HG03378 (cell line): ENCODE results near the gene ENPP6.

Experiments used
- ATAC-seq: cut with Tn5 transposase; IDR thresholded peaks from one replicate; pipeline ENCODE4 v1.9.1; 2021; ENCODE audit warnings: mild to moderate bottlenecking, moderate library complexity; ENCODE audit not compliant: unreplicated experiment

The ENPP6 gene

GRCh38 chr4:184110452-184111224 is 107.0 kb downstream of the ENPP6 start:
- ATAC-seq, result no peak

GRCh38 chr4:184108006-184108501 is 109.6 kb downstream of the ENPP6 start:
- no peak for ATAC-seq

GRCh38 chr4:184104419-184105101 is 113.1 kb downstream of the ENPP6 start:
- ATAC-seq, result no peak

GRCh38 chr4:184103527-184104264 is 114.0 kb downstream of the ENPP6 start:
- no peak for ATAC-seq

GRCh38 chr4:184102927-184103326 is 114.7 kb downstream of the ENPP6 start:
- no peak for ATAC-seq

DNA sequence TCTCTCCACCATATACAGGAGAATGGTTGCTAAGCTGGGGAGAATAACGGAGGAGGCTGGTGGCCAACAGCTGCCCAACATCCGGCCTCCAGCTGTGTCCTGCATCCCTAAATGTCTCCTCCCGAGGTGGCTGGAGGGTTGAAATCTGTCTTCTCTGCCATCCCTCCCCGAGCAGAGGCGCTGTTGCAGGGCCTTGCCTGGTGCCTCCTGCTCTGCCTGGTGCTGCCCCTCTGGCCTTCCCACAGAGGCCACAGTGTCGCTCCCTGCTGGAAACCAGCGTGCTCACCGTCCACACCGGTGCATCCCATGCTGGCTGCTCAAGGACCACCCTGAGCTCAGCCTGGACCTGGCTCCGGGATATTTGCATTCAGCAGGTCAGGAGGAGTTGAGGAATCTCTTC is 115.2 kb downstream of the ENPP6 start:
- ATAC-seq, result no peak

- ATAC-seq, result no peak
These were observed 116.0 kb downstream of the ENPP6 start for GRCh38 chr4:184101711-184102110.

DNA sequence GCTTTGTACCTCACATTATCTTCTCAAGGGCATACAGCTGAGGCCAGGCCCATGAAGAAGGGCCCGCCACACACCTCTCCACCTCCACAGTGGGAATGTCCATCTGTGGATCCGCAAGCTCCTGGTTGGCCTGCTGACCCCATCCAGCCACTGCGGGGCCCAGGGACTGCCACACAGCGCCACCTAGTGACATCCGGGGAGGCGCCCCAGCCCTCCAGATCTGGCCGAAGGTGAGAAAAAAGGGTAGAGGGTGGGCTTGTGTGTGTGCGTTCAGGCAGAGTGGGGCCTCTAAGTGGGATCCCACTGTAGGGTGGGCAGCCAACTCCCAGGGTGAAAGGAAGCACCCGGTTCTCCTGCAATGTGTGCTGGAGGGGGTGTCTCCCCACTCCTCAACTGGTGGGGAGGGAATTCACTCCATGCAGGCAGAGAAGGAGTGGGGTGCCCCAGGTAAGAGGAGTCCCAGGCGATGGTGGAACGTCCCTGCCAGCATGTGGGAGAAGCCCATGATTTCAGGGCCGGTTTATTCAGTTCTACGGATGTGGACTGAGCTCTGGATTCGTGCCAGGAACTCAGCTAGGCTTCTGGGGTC is 117.3 kb downstream of the ENPP6 start:
- ATAC-seq, result no peak

GRCh38 chr4:184099535-184099966 is 118.1 kb downstream of the ENPP6 start:
- no peak for ATAC-seq

- no peak for ATAC-seq
These were observed 118.7 kb downstream of the ENPP6 start for GRCh38 chr4:184099000-184099399.

GRCh38 chr4:184097815-184098214 is 119.9 kb downstream of the ENPP6 start:
- no peak for ATAC-seq

GRCh38 chr4:184097241-184097605 is 120.5 kb downstream of the ENPP6 start:
- ATAC-seq, result no peak

DNA sequence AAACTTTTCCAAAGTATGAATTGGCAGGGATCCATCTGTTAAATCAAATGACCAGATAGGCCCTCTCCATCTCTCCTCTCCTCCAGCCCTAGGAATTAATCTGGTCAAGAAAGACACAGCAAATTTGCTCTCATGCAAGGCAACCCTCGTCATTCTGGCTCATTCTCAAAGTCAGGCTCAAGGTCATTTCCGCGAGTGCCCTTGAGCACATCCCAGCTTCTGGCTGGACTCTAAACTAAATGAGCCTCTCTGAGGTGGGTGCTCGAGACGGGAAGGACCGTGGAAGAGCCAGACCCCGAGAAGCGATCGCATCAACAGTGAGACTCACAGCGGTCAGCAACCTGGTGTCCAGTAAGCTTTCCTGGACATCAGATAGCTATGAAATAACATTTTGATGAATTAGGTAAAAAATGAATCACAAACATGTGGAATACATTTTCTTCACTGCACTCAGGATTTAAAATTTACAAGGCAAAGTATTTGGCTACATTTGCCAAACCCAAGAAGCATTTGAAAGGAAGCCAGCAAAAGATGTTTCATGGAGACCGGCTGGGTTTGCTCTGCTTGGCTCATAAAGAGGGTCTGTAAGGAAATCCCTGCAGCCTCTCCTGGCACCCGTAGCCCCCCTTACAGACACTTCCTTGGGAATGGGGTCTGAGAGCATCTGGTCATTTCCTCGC is 121.0 kb downstream of the ENPP6 start:
- ATAC-seq, result no peak

GRCh38 chr4:184094532-184095159 is 123.0 kb downstream of the ENPP6 start:
- ATAC-seq, result no peak

- no peak for ATAC-seq
These were observed 125.7 kb downstream of the ENPP6 start for GRCh38 chr4:184091986-184092385.

DNA sequence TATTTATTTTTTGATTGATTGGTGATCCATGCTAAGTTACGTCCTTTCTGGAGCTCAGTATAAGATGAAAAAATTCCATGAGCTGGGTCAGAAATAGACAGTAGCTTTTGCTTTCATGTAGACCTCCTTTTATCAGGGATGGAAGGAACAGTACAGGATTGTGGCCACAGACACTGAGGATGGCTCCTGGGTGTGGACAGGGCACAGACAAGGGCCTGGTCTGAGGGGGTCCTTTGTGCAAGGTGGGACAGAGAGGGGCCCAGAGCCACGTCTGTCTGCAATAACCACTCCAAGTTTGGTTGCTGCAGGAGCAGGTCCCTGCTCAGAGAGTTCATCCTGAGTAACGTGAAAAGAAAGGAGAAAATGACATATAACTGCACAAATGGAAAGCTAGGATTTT is 127.1 kb downstream of the ENPP6 start:
- no peak for ATAC-seq

GRCh38 chr4:184080674-184081073 is 137.0 kb downstream of the ENPP6 start:
- no peak for ATAC-seq

DNA sequence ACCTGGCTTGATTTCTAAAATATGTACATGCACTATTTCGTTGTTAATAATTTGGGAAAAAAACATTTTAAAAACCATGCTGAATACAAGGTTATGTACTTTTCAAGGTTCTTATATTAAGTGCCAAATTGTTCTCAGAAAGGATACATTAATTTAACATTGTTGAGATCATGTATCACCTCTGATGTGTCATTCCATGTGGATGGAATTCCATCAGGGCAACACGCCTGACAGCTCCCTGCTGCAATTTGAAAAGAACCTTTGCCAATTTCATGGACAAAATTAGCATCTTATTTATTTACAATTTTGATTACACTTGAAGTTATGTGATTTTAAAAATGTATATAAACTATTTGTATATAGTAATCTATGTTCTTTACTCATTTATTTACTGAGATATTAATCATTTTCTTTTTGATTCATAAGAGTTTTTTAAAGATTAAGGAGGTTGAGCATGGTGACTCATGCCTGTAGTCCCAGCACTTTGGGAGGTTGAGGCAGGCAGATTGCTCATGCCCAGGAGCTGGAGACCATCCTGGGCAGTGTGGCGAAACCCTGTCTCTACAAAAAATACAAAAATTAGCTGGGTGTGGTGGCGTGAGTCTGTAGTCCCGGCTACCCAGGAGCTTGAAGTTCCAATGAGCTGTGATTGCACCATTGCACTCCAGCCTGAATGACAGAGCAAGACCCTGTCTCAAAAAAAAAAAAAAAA is 142.8 kb downstream of the ENPP6 start:
- no peak for ATAC-seq

- no peak for ATAC-seq
These were observed 149.6 kb downstream of the ENPP6 start for GRCh38 chr4:184067931-184068554.
